ENCODE results near the gene TMEM50A. TPM values are rescaled to one million over a fixed set of nuclear protein-coding genes. Genes with fewer than 3 reads are reported as not detected.
"Not testable (repeated sequence)": the region's sequence is repeated elsewhere in the genome, so short reads cannot be mapped to it uniquely, and the experiment has no call there.

TMEM50A gene
- polyA plus RNA-seq, 6 donors from 2014 or later, result 123 to 151 (median 137) TPM

- not testable (repeated sequence) for H3K27ac Mint-ChIP-seq; H3K4me3 Mint-ChIP-seq; ATAC-seq (ENCODE audit: low read depth in 2 of 2); H3K27me3 Mint-ChIP-seq; DNase-seq; H3K9me3 Mint-ChIP-seq; H3K36me3 Mint-ChIP-seq
- peaks cover 0 to 12% (median 0%) of the 10 kb centered on the region in 3 donors for H3K4me1 Mint-ChIP-seq
Observed at GRCh38 chr1:25320314-25320938, 17.7 kb upstream of the TMEM50A start.

GRCh38 chr1:25322127-25322526, 16.0 kb upstream of the TMEM50A start:
- not testable (repeated sequence) for H3K27ac Mint-ChIP-seq; H3K9me3 Mint-ChIP-seq; H3K27me3 Mint-ChIP-seq; H3K36me3 Mint-ChIP-seq; DNase-seq; ATAC-seq (ENCODE audit: low read depth in 2 of 2); H3K4me3 Mint-ChIP-seq
- H3K4me1 Mint-ChIP-seq, result peaks cover 0 to 12% (median 0%) of the 10 kb centered on the region in 3 donors

- H3K27me3 Mint-ChIP-seq; H3K27ac Mint-ChIP-seq; DNase-seq; ATAC-seq (ENCODE audit: low read depth in 2 of 2); H3K4me1 Mint-ChIP-seq; H3K4me3 Mint-ChIP-seq; H3K9me3 Mint-ChIP-seq; H3K36me3 Mint-ChIP-seq: not testable (repeated sequence)
Observed at GRCh38 chr1:25324407-25324806, 13.7 kb upstream of the TMEM50A start.

- not testable (repeated sequence) for DNase-seq; H3K9me3 Mint-ChIP-seq; H3K27ac Mint-ChIP-seq; H3K4me3 Mint-ChIP-seq; H3K27me3 Mint-ChIP-seq; H3K36me3 Mint-ChIP-seq; ATAC-seq (ENCODE audit: low read depth in 2 of 2)
- H3K4me1 Mint-ChIP-seq, result peaks cover 0 to 19% (median 13%) of the 10 kb centered on the region in 3 donors
Observed at GRCh38 chr1:25327864-25328790, 10.0 kb upstream of the TMEM50A start.

- peaks cover 0 to 24% (median 19%) of the 10 kb centered on the region in 3 donors for H3K4me1 Mint-ChIP-seq
- H3K4me3 Mint-ChIP-seq; H3K36me3 Mint-ChIP-seq; H3K9me3 Mint-ChIP-seq; H3K27me3 Mint-ChIP-seq; H3K27ac Mint-ChIP-seq; ATAC-seq (ENCODE audit: low read depth in 2 of 2); DNase-seq: not testable (repeated sequence)
Observed at GRCh38 chr1:25328791-25329185, 9.3 kb upstream of the TMEM50A start.

- H3K36me3 Mint-ChIP-seq; DNase-seq; H3K4me3 Mint-ChIP-seq; H3K27me3 Mint-ChIP-seq; H3K9me3 Mint-ChIP-seq; ATAC-seq (ENCODE audit: low read depth in 2 of 2): not testable (repeated sequence)
- H3K27ac Mint-ChIP-seq, result peak overlapping the region in 1 of 6 donors; percentile 32
- peaks cover 0 to 29% (median 21%) of the 10 kb centered on the region in 3 donors for H3K4me1 Mint-ChIP-seq
Observed at GRCh38 chr1:25329336-25329735, 8.8 kb upstream of the TMEM50A start.

GRCh38 chr1:25329950-25330349, 8.2 kb upstream of the TMEM50A start:
- H3K9me3 Mint-ChIP-seq; H3K4me3 Mint-ChIP-seq; DNase-seq; ATAC-seq (ENCODE audit: low read depth in 2 of 2); H3K36me3 Mint-ChIP-seq; H3K27me3 Mint-ChIP-seq: not testable (repeated sequence)
- Mint-ChIP-seq H3K4me1 (peaks cover 0 to 33% (median 25%) of the 10 kb centered on the region in 3 donors), H3K27ac (peak overlapping the region in 1 of 6 donors; percentile 88)

- H3K27ac Mint-ChIP-seq, result peak overlapping the region; percentile 65 to 88 (median 76)
- ATAC-seq (ENCODE audit: low read depth in 2 of 2) (peak in 1 of 2 donors; percentile 8), DNase-seq (peak; percentile 37)
- H3K36me3 Mint-ChIP-seq, H3K27me3 Mint-ChIP-seq, H3K9me3 Mint-ChIP-seq: not testable (repeated sequence)
- peaks cover 9 to 47% (median 30%) of the 10 kb centered on the region in 3 donors for H3K4me1 Mint-ChIP-seq
- peak overlapping the region; percentile 88 to 97 (median 94) for H3K4me3 Mint-ChIP-seq
Observed at GRCh38 chr1:25336922-25337354, 1.2 kb upstream of the TMEM50A start.

GRCh38 chr1:25337483-25338187, 499 bp upstream of the TMEM50A start:
- Mint-ChIP-seq H3K4me3 (peak overlapping the region; percentile 93 to 97 (median 96)), H3K27ac (peak overlapping the region in 3 of 6 donors; percentile 94 to 98 (median 96)), H3K4me1 (peaks cover 9 to 49% (median 33%) of the 10 kb centered on the region in 3 donors)
- not testable (repeated sequence) for H3K9me3 Mint-ChIP-seq, H3K36me3 Mint-ChIP-seq, H3K27me3 Mint-ChIP-seq, DNase-seq
- ATAC-seq (ENCODE audit: low read depth in 2 of 2), result peak; percentile 31 to 76

- peak; percentile 5 for DNase-seq
- no peaks in the 10 kb centered on the region for H3K9me3 Mint-ChIP-seq
- no peaks in the 10 kb centered on the region for H3K27me3 Mint-ChIP-seq
- ATAC-seq (ENCODE audit: low read depth in 2 of 2), result no peak
- peak overlapping the region; percentile 93 to 97 (median 94) for H3K4me3 Mint-ChIP-seq
- peaks cover 17 to 43% (median 24%) of the 10 kb centered on the region in 3 donors for H3K4me1 Mint-ChIP-seq
- peaks cover 9 to 13% of the 10 kb centered on the region in 2 donors for H3K36me3 Mint-ChIP-seq
- peak overlapping the region; percentile 66 to 98 (median 94) for H3K27ac Mint-ChIP-seq
Observed at GRCh38 chr1:25338986-25339385, 852 bp downstream of the TMEM50A start.

GRCh38 chr1:25341746-25342145, 3.6 kb downstream of the TMEM50A start:
- H3K9me3 Mint-ChIP-seq, result no peaks in the 10 kb centered on the region
- DNase-seq (no peak), ATAC-seq (ENCODE audit: low read depth in 2 of 2) (no peak)
- peaks cover 15 to 33% (median 15%) of the 10 kb centered on the region in 3 donors for H3K4me1 Mint-ChIP-seq
- H3K4me3 Mint-ChIP-seq, result peak overlapping the region in 1 of 8 donors; percentile 56
- H3K27ac Mint-ChIP-seq, result peak overlapping the region in 1 of 6 donors; percentile 13
- H3K27me3 Mint-ChIP-seq, result no peaks in the 10 kb centered on the region
- H3K36me3 Mint-ChIP-seq, result peaks cover 9 to 14% of the 10 kb centered on the region in 2 donors

GRCh38 chr1:25342846-25343245, 4.7 kb downstream of the TMEM50A start:
- Mint-ChIP-seq H3K27me3 (no peaks in the 10 kb centered on the region), H3K36me3 (peaks cover 9 to 20% of the 10 kb centered on the region in 2 donors), H3K4me1 (peaks cover 10 to 31% (median 13%) of the 10 kb centered on the region in 3 donors), H3K4me3 (peak overlapping the region in 1 of 8 donors; percentile 5), H3K9me3 (no peaks in the 10 kb centered on the region), H3K27ac (peak overlapping the region in 2 of 6 donors; percentile 8 to 21)
- DNase-seq, result no peak
- ATAC-seq (ENCODE audit: low read depth in 2 of 2), result no peak

GRCh38 chr1:25343872-25344271, 5.7 kb downstream of the TMEM50A start:
- no peak for DNase-seq
- Mint-ChIP-seq H3K4me3 (no peak overlapping the region), H3K27ac (peak overlapping the region in 1 of 6 donors; percentile 8), H3K4me1 (peaks cover 10 to 33% (median 16%) of the 10 kb centered on the region in 3 donors), H3K36me3 (peaks cover 12 to 20% of the 10 kb centered on the region in 2 donors), H3K9me3 (no peaks in the 10 kb centered on the region), H3K27me3 (no peaks in the 10 kb centered on the region)
- no peak for ATAC-seq (ENCODE audit: low read depth in 2 of 2)
